GM18520 (cell line): ENCODE data around the gene ZRSR2.
"Not testable (repeated sequence)": the region's sequence is repeated elsewhere in the genome, so short reads cannot be mapped to it uniquely, and the experiment has no call there.

Experiments used
- ATAC-seq: cut with Tn5 transposase; IDR thresholded peaks from one replicate; pipeline ENCODE4 v1.9.1; 2021; ENCODE audit not compliant: unreplicated experiment

ZRSR2 gene, protein sequence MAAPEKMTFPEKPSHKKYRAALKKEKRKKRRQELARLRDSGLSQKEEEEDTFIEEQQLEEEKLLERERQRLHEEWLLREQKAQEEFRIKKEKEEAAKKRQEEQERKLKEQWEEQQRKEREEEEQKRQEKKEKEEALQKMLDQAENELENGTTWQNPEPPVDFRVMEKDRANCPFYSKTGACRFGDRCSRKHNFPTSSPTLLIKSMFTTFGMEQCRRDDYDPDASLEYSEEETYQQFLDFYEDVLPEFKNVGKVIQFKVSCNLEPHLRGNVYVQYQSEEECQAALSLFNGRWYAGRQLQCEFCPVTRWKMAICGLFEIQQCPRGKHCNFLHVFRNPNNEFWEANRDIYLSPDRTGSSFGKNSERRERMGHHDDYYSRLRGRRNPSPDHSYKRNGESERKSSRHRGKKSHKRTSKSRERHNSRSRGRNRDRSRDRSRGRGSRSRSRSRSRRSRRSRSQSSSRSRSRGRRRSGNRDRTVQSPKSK

DNA sequence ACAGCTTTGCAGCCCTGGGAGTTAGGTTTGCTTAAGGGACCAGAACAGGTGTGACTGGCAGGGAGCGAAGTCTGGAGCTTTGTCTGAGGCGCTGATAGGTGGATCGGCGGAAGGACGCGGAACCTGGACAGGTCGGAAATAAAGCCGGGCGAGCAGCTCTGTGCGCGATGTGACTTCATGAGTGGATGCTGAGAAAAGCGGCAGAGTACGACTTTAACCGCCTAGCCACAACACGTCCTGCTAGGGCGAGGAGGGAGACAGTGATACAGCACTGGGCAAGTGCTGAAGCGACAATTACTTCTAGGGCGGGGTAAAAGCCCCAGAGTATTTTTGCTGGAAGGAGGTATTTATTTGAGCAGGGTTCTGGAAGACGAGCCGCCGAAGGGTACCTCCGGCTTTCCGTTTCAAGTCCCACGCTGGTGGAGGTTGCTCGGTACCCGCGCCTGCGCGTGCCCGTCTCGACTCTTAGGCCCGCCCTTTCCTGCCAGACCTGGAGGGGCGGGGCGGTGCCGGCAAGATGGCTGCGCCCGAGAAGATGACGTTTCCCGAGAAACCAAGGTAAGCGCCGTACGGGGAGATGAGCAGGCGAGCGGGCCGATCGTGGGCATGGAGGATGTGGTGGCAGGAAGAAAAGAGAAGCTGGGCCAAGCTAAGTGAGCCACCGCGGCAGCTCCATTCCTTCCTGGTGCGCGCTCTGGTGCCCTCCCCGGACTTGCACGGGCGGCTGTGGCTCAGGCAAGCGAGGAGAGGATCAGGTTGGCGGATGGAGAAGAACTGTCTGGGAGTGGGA, at the start of gene ZRSR2:
Gene ZRSR2 (plus strand): TSS at position 506 of the 790 bp plus-strand sequence. CDS start 12 bp downstream, at position 518.
- peak; percentile 90 for ATAC-seq

DNA sequence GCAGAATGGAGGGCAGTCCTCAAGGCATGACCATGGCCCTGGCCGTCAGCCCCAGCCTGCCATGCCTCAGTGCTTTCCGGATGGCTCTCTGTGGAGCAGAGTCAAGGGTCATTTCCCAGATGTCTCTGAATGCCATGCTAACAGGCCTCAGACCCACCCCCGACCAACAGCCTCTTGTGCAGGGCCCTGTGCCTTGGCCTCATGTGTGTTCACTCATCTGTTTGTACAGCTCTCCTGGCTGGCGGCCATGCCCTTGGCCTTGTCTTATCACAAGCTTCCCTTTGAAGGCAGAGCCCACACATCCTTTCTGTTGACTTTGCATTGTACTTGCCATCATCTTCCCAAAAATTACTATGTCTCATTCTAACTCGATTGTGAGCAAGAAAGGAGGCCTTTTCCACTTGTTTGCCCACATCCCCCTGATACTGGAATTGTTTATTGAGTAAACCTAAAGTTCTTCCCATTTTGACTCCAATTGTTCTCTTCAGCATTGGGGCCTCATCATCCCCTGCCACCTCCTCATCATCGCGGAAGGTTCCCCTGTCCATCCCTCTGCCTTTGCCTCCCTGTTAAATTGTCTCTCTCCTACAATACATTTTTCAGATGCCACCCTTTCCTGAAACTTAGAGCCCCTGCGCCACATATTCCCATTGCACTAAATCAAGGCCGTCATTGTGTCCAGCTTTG, 46.0 kb upstream of the ZRSR2 start:
- no peak for ATAC-seq

DNA sequence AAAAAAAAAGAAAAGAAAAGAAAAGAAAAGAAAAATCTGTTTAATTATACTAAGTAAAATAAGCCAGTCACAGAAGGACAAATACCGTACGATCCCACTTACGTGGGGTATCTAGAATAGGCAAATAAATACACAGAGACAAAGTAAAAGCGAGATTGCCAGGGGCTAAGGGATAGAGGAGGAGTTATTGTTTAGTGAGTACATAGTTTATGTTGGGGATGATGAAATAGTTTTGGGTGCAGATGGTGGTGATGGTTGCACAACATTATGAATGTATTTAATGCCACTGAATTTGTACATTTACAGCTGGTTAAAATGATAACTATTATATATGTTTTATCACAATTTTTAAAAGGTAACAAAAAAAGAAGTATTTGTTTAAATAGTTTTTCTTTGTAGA, 45.1 kb upstream of the ZRSR2 start:
- ATAC-seq: no peak

- not testable (repeated sequence) for ATAC-seq
Measured at GRCh38 chrX:15746651-15747050, 43.6 kb upstream of the ZRSR2 start.

DNA sequence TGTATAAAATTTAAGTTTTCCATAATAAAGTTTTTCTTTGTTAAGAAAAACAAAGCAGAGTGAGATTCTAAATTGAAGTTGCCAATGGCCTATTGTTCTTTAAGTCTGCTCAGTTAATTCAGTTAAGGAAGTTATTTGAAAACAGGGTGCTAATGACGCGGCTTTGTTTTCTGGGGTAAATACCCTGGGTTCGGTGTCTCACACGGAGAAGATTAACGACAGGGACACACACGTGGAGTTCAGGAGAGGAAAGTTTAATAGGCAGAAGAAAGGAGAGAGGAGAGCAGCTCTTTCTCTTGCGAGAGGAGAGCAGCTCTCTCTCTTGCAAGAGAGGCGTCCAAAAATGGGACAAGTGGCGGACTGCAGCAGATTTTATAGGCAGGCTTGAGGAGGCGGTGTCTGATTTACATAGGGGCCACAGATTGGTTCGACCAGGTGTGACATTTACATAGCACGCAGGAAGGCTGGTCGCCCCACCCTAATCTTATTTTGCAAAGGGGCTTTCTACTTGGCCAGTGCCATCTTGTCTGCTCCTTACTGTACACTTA, 42.6 kb upstream of the ZRSR2 start:
- no peak for ATAC-seq

DNA sequence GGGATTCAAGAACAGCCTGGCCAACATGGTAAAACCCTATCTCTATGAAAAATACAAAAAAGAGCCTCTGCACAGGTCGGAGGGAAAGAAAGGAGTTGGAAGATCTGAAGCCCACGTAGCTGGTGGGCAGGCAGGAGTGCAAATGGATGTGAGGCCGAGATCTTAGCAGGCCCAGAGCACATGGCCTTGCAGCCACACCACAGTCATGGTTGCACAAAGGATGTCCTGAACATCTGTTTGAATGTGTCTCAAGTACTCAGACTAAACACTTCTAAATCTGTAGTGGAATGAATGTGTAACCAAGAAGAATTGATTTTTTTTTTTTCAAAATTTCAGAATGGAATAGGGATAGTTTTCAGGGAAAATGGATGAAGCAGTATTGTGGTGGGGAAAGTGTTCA, 41.4 kb upstream of the ZRSR2 start:
- ATAC-seq: no peak

DNA sequence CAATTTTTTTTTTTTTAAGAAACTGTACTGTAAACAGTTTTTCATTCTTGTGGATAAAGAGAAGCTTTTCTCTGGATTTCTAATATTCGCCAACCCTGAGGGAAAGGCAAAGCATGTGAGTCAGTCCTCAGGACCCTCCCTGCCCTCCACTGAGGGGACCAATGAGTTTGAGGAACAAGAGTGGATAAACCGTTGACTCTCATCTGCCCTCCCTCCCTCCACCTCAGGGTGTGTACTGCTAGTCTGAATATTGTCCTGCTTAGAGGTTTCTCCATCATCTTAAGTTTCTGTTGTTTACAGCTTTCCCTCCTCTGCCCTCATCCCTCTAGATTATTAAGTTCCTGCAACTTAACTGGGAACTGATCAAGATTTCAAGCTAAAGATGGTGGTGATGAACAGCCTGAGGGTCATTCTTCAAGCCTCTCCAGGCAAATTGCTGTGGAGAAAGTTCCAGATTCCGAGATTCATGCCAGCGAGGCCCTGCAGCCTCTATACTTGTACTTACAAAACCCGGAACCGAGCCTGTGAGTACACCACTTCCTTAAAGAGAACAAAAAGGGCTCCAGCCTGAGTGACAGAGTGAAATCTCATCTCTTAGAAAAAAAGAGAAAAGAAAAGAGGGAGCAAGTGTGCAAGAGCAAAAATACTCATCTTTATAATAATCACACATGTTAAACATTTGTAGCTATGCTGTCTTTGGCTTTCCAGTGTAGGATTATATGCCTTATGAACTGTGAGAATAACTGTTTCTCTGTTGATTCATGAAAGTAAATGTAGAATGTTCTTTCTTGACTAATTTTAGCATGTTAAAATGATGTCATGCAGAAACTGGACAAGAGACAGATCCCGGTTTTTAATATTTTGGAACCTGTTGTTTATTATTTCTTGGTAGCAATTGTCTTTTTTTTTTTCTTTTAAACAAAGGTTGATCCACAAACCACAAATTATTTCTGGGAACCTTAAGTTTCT, 40.4 kb upstream of the ZRSR2 start:
- no peak for ATAC-seq

DNA sequence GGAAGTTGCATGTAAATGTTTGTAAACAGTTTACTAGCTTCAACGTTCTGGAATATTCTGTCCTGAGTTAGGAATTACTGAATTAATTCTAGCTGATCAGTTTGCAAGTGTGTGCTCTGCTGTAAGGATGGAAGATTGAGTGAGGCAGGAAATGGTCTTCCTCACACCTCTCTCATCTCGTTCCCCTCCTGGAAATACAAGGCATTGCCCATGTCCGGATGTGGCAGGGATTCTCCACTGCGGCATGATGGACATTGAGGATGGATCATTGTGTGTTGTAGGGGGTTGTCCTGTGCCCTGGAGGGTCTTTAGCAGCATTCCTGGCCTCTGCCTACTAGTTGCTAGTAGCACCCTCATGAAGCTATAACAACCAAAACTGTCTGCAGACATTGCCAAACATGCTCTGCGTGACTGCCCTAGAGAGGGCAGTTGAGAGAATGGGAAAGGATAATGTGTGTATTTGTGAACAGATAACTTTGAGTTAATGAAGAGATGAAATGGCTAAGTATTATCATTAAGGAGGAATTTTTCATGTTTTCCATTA, 39.6 kb upstream of the ZRSR2 start:
- ATAC-seq: no peak

GRCh38 chrX:15751155-15751819, 39.0 kb upstream of the ZRSR2 start:
- ATAC-seq: no peak

DNA sequence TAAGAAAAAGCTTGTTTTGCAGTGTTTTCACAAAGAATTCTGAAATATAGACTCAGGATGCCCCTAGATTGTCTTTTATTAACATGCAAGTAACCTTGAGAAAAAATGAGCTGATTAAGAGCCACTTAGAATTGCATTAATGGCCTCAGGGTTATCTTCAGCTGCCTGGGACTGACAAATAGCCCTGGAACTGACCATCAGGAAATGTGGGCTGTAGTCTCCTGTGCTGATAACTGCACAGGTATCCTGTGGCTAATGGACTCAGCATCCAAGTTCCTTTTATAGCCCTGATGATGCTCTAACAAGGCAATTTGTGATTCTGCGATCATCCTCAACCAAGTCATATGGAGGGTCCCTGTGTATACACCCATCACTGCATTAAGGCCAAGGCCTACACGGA, 35.2 kb upstream of the ZRSR2 start:
- no peak for ATAC-seq

DNA sequence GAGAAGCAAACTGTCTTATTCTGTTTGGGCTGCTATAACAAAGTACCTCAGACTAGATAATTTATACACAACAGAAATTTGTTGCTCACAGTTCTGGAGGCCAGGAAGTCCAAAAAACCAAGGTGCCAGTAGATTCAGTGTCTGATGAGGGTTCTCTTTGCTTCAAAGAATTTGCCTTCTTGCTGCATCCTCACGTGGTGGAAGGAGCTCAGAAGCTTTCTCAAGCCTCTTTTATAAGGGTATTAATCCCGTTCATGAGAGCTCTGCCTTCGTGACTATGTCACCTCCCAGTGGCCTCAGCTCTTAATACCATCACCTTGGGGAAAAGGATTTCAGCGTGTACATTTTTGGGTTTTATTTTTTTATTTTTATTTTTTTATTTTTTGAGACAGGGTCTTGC, 32.1 kb upstream of the ZRSR2 start:
- ATAC-seq: no peak

GRCh38 chrX:15759886-15760285, 30.4 kb upstream of the ZRSR2 start:
- not testable (repeated sequence) for ATAC-seq

- no peak for ATAC-seq
Measured at GRCh38 chrX:15761564-15762191, 28.6 kb upstream of the ZRSR2 start.

GRCh38 chrX:15769300-15769954, 20.9 kb upstream of the ZRSR2 start:
- ATAC-seq: no peak

- ATAC-seq: no peak
Measured at GRCh38 chrX:15781961-15782699, 8.2 kb upstream of the ZRSR2 start.

GRCh38 chrX:15785176-15785750, 5.0 kb upstream of the ZRSR2 start:
- no peak for ATAC-seq

GRCh38 chrX:15786915-15787314, 3.4 kb upstream of the ZRSR2 start:
- no peak for ATAC-seq
